ENCODE data around the gene TRPC4AP.

DNA sequence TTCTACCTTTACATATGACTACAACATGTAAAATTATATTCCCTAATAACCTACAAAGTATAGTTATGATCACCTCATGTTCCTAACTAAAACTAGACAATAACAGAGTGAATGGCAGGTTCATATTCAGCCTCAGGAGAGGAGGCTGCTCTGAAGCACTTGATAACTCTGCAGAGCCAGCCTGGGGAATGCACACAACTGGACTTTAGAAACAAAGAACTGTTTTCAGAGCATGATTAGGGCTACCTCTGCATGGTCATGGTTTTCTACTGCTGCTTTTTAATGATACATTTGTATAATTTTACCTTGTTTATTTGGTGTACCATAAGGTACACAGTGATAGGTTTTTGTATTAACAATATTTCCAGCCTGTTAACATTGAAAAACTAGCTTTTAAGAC is 50.3 kb downstream of the TRPC4AP start:
- TF ChIP-seq, protein P1, sequence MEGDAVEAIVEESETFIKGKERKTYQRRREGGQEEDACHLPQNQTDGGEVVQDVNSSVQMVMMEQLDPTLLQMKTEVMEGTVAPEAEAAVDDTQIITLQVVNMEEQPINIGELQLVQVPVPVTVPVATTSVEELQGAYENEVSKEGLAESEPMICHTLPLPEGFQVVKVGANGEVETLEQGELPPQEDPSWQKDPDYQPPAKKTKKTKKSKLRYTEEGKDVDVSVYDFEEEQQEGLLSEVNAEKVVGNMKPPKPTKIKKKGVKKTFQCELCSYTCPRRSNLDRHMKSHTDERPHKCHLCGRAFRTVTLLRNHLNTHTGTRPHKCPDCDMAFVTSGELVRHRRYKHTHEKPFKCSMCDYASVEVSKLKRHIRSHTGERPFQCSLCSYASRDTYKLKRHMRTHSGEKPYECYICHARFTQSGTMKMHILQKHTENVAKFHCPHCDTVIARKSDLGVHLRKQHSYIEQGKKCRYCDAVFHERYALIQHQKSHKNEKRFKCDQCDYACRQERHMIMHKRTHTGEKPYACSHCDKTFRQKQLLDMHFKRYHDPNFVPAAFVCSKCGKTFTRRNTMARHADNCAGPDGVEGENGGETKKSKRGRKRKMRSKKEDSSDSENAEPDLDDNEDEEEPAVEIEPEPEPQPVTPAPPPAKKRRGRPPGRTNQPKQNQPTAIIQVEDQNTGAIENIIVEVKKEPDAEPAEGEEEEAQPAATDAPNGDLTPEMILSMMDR (IDR thresholded peaks at IDR 0.05; ENCODE audit: low read length), result no peak
- TF ChIP-seq EZH2phosphoT487 (IDR thresholded peaks at IDR 0.05; ENCODE audit: low read length), result no peak
